ENCODE results near the gene GALNT10.

The GALNT10 gene

DNA sequence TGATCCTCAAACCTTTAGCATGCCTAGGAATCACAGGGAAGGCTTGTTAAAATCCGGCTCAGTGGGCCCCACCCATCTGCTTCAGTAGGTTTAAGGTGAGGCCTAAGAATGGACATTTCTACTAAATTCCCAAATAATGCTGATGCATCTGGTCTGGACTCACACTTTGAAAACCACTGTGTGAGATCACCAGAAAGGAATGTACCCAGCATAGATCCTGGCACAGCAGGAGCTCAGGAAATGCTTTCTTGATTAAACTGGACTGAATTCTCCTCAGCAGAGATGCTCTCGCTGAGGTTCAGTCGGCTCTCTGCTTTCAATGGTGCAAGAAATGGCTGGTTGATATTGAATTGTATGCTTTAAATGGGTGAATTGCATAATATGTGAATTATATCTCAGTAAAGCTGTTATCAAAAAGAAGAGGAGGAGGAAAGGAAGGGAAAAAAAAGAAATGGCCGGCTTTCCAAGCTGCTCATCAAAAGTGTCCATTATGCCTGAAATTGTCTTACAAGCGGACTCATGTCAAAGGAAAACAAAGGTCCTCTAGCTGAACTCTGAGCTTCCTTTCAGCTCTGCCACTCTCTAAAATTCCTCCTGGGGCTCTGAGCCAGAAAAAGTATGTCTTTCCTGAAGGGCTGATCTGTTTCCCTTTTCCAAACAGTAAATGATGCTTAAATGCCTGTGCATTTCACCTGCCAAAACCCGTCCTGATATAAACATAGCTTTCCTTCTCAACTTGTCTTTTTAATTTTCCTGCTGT lies 177.7 kb downstream of the GALNT10 start:
- H3K4me3 ChIP-seq (ENCODE audit: low read length): no peak overlapping the region

DNA sequence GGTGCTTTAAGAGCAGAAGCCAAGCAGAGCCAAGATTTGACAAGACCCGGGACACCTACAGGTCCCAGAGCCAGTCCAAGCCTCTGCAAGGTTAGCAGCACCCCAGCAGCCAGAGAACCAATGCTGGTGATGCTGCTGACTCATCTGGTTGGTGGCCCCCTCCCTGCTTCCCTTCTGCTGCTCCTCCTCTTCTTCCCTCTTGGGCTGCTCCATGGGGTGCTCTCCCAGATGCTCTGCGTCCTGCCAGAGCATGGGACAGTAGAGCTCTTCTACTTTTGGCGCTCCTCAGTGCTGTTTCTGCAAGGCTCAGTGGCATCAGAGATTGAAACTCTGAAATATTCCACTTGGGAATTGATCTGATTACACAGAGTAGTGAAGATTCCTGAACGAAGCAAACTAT lies 179.1 kb downstream of the GALNT10 start:
- TF ChIP-seq ZNF274 (IDR thresholded peaks at IDR 0.05; ENCODE audit: low read depth, low read length): no peak
- no peak overlapping the region for H3K4me3 ChIP-seq (ENCODE audit: low read length)

More for the DNA sequence above, 177.7 kb downstream of the GALNT10 start:
- no peak for TF ChIP-seq ZNF274 (IDR thresholded peaks at IDR 0.05; ENCODE audit: low read depth, low read length)

DNA sequence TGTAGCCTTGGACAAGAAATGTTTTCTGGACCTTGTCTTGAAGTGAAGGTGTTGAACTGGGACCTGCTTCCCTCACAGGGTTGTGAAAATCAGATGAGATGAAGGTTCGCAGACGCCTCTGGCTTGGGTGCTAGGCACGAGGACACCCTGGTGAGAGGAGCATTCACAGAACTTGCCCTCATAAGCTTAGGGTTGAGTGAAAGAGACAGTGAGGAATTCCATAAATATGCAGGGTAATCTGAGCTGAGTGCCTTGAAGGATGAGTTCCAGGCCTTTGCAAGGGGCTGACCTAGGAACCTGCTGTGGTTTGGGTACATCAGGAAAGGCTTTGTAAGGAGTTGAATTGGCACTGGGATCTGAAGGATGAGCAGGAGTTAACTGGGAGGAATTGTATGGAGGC lies 179.6 kb downstream of the GALNT10 start:
- no peak for TF ChIP-seq ZNF274 (IDR thresholded peaks at IDR 0.05; ENCODE audit: low read depth, low read length)
- no peak overlapping the region for H3K4me3 ChIP-seq (ENCODE audit: low read length)

DNA sequence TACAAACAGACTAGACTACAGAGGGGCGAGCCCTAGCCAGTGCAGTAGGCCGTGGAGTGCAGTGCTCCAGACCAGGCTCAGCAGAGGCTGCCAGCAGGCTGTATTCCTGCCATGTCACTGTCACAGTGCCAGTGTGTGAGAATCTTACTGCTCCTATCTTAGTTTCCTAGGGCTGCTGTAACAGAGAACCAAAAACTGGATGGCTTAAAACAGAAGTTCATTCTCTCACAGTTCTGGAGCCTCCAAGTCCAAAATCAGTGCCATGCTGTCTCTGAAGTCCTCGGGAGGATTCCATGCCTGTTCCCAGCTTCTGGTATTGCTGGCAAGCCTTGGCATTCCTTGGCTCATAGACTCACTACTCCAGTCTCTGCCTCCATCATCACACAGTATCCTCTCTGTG lies 180.3 kb downstream of the GALNT10 start:
- no peak overlapping the region for H3K4me3 ChIP-seq (ENCODE audit: low read length)
- TF ChIP-seq ZNF274 (IDR thresholded peaks at IDR 0.05; ENCODE audit: low read depth, low read length): no peak

DNA sequence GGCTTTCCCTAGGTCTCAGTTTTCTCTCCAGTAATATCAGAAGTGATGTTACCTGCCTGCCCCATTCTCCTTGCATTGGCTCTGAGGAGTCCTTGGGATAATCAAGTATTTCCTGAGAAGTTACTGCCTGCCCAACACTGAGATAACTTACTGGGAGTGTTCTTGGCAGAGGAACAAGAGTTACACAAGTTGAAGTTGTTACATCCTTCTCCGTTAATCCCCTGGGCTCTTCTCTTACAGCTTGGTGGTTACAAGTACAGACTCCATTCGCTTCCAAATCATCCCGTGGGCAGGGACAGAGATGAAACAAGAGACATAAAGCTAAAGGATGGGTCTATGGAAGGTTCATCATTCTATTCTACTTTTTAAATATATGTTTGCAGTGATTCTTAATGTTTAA lies 181.2 kb downstream of the GALNT10 start:
- no peak for TF ChIP-seq ZNF274 (IDR thresholded peaks at IDR 0.05; ENCODE audit: low read depth, low read length)
- H3K4me3 ChIP-seq (ENCODE audit: low read length): no peak overlapping the region

DNA sequence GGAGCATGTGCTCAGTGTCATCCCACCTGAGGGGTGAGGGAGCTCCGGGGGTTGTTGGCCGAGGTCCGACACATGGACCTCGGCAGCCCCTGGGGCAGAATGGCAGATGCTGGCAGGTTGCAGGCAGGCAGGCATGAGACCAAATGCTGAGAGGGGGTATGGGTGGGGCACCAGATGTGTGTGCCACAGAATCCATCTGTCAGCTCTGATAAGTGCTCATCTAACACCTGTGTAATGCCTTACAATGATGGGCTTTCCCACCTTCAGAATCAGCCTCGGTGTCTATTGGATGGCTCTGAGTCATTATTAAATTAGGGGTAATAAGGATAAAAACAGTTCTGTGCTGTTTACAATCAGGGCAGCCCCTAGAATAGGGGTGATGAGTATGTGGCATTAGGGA lies 182.1 kb downstream of the GALNT10 start:
- no peak overlapping the region for H3K4me3 ChIP-seq (ENCODE audit: low read length)
- no peak for TF ChIP-seq ZNF274 (IDR thresholded peaks at IDR 0.05; ENCODE audit: low read depth, low read length)

DNA sequence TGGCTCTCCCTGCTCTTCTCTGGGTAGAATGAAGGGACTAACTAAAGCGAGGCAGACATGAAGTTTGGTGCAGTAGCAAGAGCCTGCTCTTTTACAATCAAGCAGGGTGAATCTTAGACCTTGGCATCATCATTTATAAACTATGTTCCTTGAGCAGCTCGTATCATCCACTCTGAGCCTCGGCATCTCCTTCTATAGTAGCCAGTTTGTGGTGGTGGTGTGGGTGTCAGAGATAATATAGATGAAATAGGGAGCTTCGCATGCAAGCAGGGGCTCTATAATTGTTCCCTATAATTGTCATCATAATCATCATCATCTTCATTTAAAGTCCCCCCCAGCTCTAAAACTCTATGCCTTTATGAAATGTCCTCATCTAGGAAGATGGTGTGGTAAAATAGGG lies 182.8 kb downstream of the GALNT10 start:
- TF ChIP-seq ZNF274 (IDR thresholded peaks at IDR 0.05; ENCODE audit: low read depth, low read length): no peak

DNA sequence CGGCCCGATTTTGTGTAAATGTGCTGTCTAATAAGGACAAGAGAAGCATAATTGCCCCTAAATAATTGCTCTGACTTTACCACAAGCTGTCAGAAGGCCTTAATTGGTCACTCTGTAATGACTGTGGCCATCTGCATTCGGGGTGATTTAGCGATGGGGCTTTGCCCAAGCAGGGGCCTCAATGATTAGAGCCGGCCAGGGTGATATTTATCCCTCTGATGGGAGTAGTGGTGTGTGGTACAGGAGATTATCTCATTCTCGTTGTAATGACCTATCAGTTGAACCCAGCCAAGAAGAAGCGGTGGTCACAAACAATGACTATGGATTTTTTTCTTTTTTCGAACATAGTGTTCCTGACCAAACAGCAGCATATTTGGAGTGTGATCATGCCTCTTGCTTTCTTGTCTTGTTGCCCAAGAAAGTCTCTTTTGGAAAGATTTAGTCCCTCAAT lies 183.2 kb downstream of the GALNT10 start:
- TF ChIP-seq ZNF274 (IDR thresholded peaks at IDR 0.05; ENCODE audit: low read depth, low read length): no peak

More for the DNA sequence above, 182.8 kb downstream of the GALNT10 start:
- no peak overlapping the region for H3K4me3 ChIP-seq (ENCODE audit: low read length)

DNA sequence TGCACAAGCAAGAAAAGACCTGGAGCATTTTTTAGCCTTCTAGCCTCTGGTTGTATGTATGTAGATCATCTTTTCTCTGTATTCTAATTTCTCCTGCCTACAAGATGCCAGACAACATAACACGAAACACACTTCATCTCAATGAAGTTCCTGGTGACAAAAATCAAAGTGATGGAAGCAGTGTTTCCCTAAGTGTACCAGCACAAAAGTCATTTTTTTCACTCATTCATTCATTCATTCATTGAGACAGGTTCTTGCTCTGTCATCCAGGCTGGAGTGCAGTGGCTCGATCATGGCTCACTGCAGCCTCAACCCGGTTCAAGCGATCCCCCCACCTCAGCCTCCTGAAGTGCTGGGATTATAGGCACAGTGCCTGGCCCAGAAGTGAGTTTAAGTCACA lies 183.7 kb downstream of the GALNT10 start:
- TF ChIP-seq ZNF274 (IDR thresholded peaks at IDR 0.05; ENCODE audit: low read depth, low read length): no peak

More for the DNA sequence above, 183.2 kb downstream of the GALNT10 start:
- no peak overlapping the region for H3K4me3 ChIP-seq (ENCODE audit: low read length)

DNA sequence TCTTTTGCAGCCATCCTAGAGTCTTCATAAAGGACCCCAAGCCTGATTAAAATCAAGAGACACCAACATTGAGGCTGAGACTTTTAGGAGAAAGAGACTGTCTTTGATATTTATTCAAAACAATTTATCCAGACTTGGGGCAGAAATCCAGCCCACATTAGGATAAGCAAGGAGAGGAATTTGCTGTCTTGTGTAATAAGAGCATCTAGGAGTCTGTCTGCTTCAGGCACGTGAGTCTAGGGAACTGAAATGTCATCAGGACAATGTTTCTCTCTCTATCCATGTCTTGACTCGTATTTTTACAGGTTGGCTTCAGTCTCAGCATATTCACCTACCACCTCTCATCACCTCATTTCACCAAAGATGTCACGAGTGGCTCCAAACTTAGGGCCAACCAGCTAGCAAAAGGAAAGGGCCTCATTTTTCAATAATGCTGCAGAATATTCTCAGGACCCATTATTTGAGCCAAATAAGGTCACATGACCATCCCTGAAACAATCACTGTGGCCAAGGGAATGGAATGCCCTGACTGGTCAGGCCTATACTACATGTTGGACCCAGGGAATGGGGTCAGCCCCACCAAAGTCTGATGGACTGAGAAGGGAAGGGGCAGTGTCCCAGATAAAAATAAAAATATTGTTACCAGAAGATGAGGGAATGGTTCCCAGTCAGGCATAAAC lies 184.9 kb downstream of the GALNT10 start:
- no peak overlapping the region for H3K4me3 ChIP-seq (ENCODE audit: low read length)
- TF ChIP-seq ZNF274 (IDR thresholded peaks at IDR 0.05; ENCODE audit: low read depth, low read length): no peak

More for the DNA sequence above, 183.7 kb downstream of the GALNT10 start:
- H3K4me3 ChIP-seq (ENCODE audit: low read length): no peak overlapping the region

DNA sequence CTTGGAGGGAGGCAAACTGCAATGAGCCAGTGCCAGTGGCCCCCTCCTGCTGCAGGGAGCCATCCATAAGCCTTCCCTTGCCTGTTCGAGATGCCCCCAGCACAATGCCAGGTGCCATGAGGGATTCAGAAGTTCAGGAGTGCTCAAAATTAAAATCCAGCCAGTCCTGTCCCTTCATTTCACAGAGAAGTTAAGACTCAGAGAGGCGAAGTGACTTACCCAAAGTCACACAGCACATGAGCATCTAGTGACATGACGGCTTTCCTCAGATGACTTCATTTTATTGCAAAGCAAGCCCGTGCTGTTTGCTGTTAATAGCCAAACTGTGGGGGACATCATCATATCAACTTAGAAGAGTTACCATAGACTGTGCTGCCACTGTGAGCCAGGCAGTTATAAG lies 185.9 kb downstream of the GALNT10 start:
- no peak for TF ChIP-seq ZNF274 (IDR thresholded peaks at IDR 0.05; ENCODE audit: low read depth, low read length)
- H3K4me3 ChIP-seq (ENCODE audit: low read length): no peak overlapping the region

DNA sequence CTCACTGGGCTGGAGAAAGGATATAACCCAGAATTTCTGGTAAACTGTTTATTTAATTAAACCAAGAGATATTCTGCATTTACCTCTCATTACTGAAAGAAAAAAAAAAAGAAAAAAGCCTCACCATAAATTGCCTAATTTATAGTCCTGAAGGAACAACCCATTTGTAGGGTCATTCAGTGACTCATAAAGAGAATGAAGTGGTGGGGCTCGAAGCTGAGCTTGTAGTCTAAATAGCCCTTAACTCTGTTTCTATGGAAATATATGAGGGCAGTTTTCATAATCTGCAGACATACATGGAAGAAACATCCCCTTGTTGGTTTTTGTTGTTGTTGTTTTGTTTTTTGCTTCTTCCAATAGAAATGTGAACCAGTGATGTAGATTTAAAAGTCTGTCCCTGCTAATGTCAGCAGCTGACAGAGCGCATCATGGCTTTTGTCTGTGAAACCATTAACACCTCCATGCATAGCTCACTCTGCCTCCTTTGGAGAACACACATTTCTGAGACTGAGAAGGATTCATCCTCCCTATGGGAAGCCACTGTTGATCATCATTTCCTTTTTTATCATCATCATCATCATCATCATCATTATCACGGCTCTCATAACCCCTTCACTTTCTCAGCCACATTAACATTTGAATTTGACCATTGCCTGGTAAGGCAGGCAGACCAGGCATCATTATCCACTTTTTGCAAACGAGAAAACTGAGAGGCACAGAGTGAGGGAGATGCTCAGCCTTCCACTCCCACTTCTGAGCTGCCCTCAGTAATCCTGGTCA lies 187.4 kb downstream of the GALNT10 start:
- no peak for TF ChIP-seq ZNF274 (IDR thresholded peaks at IDR 0.05; ENCODE audit: low read depth, low read length)
- no peak overlapping the region for H3K4me3 ChIP-seq (ENCODE audit: low read length)

DNA sequence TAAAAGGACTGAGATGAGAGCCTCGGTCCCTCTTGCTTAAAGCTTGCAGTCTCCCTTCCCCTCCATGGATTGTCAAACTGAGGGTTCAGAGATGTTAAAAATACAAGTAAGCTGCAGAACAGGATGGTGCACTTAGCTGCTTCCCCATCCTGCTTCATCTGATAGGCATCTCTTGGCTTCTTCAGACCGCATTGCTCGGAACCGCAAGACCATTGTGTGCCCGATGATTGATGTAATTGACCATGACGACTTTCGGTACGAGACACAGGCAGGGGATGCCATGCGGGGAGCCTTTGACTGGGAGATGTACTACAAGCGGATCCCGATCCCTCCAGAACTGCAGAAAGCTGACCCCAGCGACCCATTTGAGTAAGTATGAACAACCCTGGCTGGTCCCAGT lies 189.7 kb downstream of the GALNT10 start:
- TF ChIP-seq ZNF274 (IDR thresholded peaks at IDR 0.05; ENCODE audit: low read depth, low read length): no peak
- H3K4me3 ChIP-seq (ENCODE audit: low read length): no peak overlapping the region

DNA sequence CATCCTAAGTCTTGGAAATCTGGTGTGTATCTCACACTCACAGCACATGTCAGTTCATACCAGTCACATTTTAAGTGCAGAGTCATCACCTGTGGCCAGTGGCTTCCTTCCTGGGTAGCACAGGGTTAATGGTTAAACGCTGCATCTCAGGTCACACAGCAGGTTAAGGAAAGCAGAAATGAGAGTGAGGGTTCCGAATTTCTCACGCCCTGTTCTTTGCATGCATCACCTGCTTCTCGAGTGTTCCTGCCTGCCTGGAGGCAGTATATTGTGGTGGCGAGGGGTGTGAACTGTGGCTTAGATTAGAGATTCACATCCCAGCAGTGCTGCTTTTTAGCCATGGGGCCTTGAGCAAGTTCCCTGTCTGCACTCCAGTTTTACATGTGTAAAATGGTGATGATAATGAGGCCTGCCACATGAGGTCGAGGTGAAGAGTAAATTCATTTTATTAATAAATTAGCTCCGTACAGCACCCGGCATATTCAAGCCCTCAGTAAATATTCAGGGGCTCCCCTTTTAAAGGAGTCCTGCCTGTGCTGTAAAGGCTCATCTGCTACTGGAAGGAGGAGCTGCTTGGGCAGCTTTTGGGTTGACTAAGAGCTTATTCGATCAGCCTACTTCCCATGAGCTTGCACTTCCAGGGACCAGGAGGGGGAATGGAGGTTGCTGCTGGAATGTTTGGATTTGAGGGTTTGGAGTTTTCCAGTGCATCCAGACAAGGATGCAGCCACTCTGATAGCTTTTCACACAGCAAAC lies 194.1 kb downstream of the GALNT10 start:
- H3K4me3 ChIP-seq (ENCODE audit: low read length): no peak overlapping the region
- no peak for TF ChIP-seq ZNF274 (IDR thresholded peaks at IDR 0.05; ENCODE audit: low read depth, low read length)
